ENCODE measurements around the gene CCDC38. TPM values are rescaled to one million over a fixed set of nuclear protein-coding genes. Genes with fewer than 3 reads are reported as not detected.

CCDC38 gene
- 0.06 to 0.24 TPM (median 0.12 TPM) in 5 replicates for total RNA-seq (2022; extraction: Qiagen RNA extraction; ENCODE audit: low read depth)

DNA sequence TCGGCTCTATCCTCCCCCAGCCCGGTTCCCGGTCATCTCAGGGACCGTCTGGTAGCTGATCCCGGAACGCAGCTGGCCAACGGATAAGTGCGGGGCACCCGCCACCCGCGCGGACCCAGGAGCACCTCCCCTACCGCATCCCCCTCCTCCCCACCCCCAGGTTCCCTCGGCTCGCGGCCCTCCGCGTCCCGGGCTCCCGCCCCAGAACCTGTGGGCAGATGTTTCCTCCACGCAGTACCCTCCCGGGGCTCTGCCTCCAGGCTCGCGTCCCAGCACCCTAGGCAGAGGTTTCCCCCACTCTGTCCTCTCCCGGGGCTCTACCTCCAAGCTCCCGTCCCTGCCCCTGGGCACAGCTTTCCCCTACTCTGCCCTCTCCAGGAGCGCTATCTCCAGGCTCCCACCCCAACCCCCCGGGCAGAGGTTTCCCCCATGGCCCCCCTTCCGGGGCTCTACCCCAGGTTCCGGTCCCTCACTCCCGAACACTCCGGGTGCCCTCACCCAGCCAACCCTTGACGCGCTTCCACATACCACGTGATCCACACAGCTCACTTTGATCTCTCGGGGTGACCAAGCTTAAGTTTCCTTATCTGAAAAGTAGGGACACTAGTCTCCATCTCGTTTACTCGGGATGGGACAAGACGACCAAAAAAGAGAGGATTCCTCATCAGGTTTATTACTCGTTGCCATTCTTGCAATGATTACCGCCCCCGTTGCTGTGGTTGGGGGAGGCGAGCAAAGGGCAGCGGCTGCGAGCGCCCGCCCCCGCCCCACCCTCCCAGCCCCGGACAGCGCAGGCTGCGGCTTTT lies at the start of gene CCDC38:
TSS of gene CCDC38 (minus strand) at position 91 of the 806 bp plus-strand sequence. CDS start 6,105 bp downstream, outside the sequence.

DNA sequence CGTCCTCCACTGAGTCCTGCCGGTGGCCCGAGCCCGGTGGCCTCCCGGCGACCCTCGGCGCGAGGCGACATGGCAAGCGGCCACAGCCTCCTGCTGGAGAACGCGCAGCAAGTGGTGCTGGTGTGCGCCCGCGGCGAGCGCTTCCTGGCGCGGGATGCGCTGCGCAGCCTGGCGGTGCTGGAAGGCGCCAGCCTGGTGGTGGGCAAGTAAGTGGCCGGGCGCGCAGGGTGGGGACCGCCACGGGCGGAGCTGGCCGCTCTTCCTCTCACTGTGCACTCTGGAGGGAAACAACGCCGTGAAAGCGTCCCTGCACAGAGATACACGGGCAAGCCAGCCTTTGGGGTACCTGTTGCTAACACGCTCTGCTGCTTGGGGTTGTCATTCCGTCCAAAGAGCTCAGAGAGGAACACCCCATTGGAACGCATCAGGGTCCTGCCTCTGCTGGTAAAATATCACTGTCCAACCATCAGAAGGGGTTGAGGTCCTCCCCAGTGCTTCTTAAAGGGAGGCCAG lies 972 bp upstream of the CCDC38 start, which contains the start of gene AMDHD1:
TSS of gene AMDHD1 (plus strand) at position 2 of the 513 bp plus-strand sequence. CDS start at position 70, 68 bp downstream.

DNA sequence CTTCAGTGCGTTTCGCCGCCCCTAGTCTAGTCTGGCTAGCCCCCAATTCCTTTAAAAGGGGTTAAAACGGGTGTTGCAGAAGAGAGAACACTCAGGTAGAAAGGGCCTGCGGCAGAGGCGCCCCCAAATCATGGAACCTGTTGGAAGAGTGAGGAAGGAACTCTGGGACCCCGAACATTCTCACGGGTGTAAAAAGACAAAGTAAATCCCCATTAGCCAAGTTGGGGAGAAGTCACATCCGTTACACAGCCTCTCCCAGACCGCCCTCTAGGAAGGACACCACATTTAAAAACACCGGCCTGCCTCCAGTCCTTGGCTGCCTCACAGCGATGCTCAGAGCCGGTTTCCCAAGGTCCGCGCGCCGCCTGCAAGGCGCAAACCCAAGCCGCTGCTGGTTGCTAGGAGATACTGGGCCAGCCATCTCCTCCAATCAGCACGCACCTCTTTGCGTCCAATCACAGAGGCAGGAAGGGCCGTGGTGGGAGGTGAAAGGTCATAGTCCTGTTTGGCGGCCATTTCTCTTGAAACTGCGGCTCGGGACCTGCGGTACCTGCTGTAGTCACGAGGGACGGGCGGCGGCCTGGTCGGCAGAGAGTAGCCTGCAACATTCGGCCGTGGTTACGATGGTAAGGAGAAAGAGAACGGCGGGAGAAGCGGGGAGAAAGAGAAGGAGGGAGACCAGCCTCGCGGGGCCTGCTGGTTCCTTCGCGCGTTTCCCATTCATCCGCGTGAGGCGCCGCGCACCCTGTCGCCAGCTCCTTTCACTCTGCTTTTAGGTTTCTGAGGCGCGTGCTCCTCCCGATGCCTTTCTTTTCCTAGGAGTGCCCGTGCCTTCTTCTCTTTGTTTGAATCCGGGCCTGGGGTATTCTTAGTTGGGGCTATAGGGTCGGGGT lies 83.7 kb downstream of the CCDC38 start, which contains the start of gene SNRPF:
TSS of gene SNRPF (plus strand) at position 502 of the 893 bp plus-strand sequence. CDS start at position 624, 122 bp downstream.

Other genes with a start within 250 kb of the CCDC38 start
- gene NTN4, start 151.8 kb downstream of the CCDC38 start, total RNA-seq (2022; extraction: Qiagen RNA extraction; ENCODE audit: low read depth) = 49.4 to 56.4 TPM (median 53.9 TPM) in 5 replicates
- gene SNRPF, start 83.7 kb downstream of the CCDC38 start, total RNA-seq (2022; extraction: Qiagen RNA extraction; ENCODE audit: low read depth) = 115 to 156 TPM (median 126 TPM) in 5 replicates
- 1.9 to 2.8 TPM (median 2.2 TPM) in 5 replicates for gene AMDHD1, start 717 bp upstream of the CCDC38 start, total RNA-seq (2022; extraction: Qiagen RNA extraction; ENCODE audit: low read depth)
- gene HAL, start 53.7 kb upstream of the CCDC38 start, total RNA-seq (2022; extraction: Qiagen RNA extraction; ENCODE audit: low read depth) = 0.06 to 0.49 TPM (median 0.17 TPM) in 5 replicates
- 97.5 to 119 TPM (median 102 TPM) in 5 replicates for gene LTA4H, start 93.0 kb upstream of the CCDC38 start, total RNA-seq (2022; extraction: Qiagen RNA extraction; ENCODE audit: low read depth)

Data from A549 treated with CpdA at 1 μM for 4 hours (cell line).